Psoas muscle (tissue), 8 donors: ENCODE results near the gene HSP90AB1. TPM values are rescaled to one million over a fixed set of nuclear protein-coding genes. Genes with fewer than 3 reads are reported as not detected.

Experiments used
- ATAC-seq, 4 donors: fragments of 200-7000 bp; cut with Tn5 transposase; one replicate each; pipeline ENCODE4 v1.9.1; 2020; ENCODE audit warnings: moderate library complexity in 3 of 4, mild to moderate bottlenecking in 2 of 4
- DNase-seq, 2 donors: peaks; one replicate each; pipeline ENCODE4 v3.0.0-alpha.2; 2020
- H3K27ac ChIP-seq: fragments of 200-600 bp; one replicate; pipeline ENCODE4 v1.8.0; 2022
- H3K27me3 ChIP-seq, 3 donors: fragments of 200-600 bp in 1 of 3; one replicate each; pipeline versions ENCODE4 v1.6.1 to v1.8.0; 2013 to 2022; ENCODE audit warnings: low read length in 2 of 3, mild to moderate bottlenecking in 2 of 3, moderate library complexity in 1 of 3; ENCODE audit not compliant: insufficient read depth in 3 of 3
- H3K36me3 ChIP-seq, 2 donors: fragments of 200-600 bp in 1 of 2; one replicate each; pipeline versions ENCODE4 v1.6.1 to v1.8.0; 2013 to 2022; ENCODE audit warnings: low read depth in 1 of 2, mild to moderate bottlenecking in 1 of 2, moderate library complexity in 1 of 2; ENCODE audit not compliant: insufficient read depth in 1 of 2
- H3K4me1 ChIP-seq: fragments of 200-600 bp; one replicate; pipeline ENCODE4 v1.8.0; 2022
- H3K4me3 ChIP-seq: fragments of 200-600 bp; one replicate; pipeline ENCODE4 v1.8.0; 2022; ENCODE audit warnings: mild to moderate bottlenecking
- H3K9me3 ChIP-seq: fragments of 200-600 bp; one replicate; pipeline ENCODE4 v1.8.0; 2022
- CTCF ChIP-seq: fragments of 200-600 bp; IDR thresholded peaks from one replicate; pipeline ENCODE4 v1.8.0; 2022; ENCODE audit warnings: antibody characterized with exemption
- WGBS, 3 donors: extraction: QIAGEN DNeasy Blood & Tissue Kit; methylation state at CpG; one replicate each; pipeline versions ENCODE4 v1.1.6 to v1.1.7; 2013; 5-methylcytosine and 5-hydroxymethylcytosine counted together
- intact Hi-C, 2 donors: fragments of 100-400 bp; cut with DNase I; formaldehyde crosslinking; loops; one replicate each; pipeline versions ENCODE4 v1.11.0 to v1.14.2; 2022
- polyA plus RNA-seq, 3 donors: library from polyadenylated mRNA; stranded (reverse); fragments of 200-250 nt; gene quantifications; one replicate each; pipeline ENCODE4 v1.2.3, GENCODE V29; 2013
- total RNA-seq, 4 donors: library from RNA; stranded (reverse); fragmentation: NEBNext Ultra II Directional in 2 of 4; extraction: Animal tissue kit (Norgen Biotek cat#: 25700) in 2 of 4; gene quantifications; one replicate each; pipeline versions ENCODE4 v1.2.1 to v1.2.4, GENCODE V29; 2021 to 2023
- donor health status: healthy with polysubstance abuse.
- donor health status: DM: no; HTN: no; CAD: no; lungs with moderate emphysema.
- donor health status: Bipolar disorder and iron deficiency.
- donor health status: healthy.
- donor health status: DM: yes; HTN: yes; CAD: no.
- donor health status: DM: no; HTN: no; CAD: no.
- donor health status: DM: no; HTN: no; CAD: no.
- donor health status: DM: yes; HTN: yes; CAD: no.

Gene HSP90AB1
- total and polyA plus RNA-seq, 7 donors = 743 to 1,595 (median 1,150) TPM

DNA sequence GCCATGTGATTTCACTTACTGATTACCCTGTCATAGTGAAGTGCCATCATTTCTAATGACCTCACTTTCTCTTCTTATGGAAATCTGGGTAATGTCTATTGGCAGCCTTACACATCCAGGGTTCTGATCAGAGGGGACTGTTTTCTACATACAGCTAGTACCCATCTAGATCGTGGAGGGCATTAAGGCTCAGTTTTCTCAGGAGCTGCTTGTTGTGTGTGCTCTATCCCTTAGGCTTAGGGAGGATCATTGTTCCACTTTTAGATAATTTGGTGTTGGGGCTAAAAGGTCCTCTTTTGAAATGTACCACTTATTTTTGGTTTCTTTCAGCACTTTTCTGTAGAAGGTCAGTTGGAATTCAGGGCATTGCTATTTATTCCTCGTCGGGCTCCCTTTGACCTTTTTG is 3.8 kb downstream of the HSP90AB1 start:
- WGBS, 3 donors = 54 to 80% (median 59%) methylated on average over 3 of the region's 3 CpGs
- H3K4me1 ChIP-seq = peaks cover 43% of the 10 kb centered on the region
- no peak for DNase-seq
- H3K9me3 ChIP-seq = no peaks in the 10 kb centered on the region
- no peak for ATAC-seq
- intact Hi-C loops = no loop called here
- no peak for TF ChIP-seq CTCF
- H3K27ac ChIP-seq = peak overlapping the region; percentile 6
- H3K4me3 ChIP-seq = peak overlapping the region; percentile 23
- H3K36me3 ChIP-seq = peaks cover 20 to 79% of the 10 kb centered on the region in 2 donors
- H3K27me3 ChIP-seq = no peaks in the 10 kb centered on the region

- H3K27ac ChIP-seq = peak overlapping the region; percentile 6
- ATAC-seq (no peak), DNase-seq (no peak)
- H3K27me3 ChIP-seq = no peaks in the 10 kb centered on the region
- peaks cover 20 to 81% of the 10 kb centered on the region in 2 donors for H3K36me3 ChIP-seq
- intact Hi-C loops = no loop called here
- no peak overlapping the region for H3K4me3 ChIP-seq
- peaks cover 51% of the 10 kb centered on the region for H3K4me1 ChIP-seq
- no peak for TF ChIP-seq CTCF
- WGBS, 3 donors = 91 to 92% (median 92%) methylated on average over 14 of the region's 14 CpGs
- H3K9me3 ChIP-seq = no peaks in the 10 kb centered on the region
Measured at GRCh38 chr6:44251576-44252524, 4.9 kb downstream of the HSP90AB1 start.

- peaks cover 54% of the 10 kb centered on the region for H3K4me1 ChIP-seq
- ATAC-seq (no peak), DNase-seq (peak; percentile 32 to 54)
- WGBS, 3 donors = 63 to 70% (median 66%) methylated on average over 10 of the region's 10 CpGs
- H3K27me3 ChIP-seq = no peaks in the 10 kb centered on the region
- intact Hi-C loops = no loop called here
- no peaks in the 10 kb centered on the region for H3K9me3 ChIP-seq
- peaks cover 20 to 74% of the 10 kb centered on the region in 2 donors for H3K36me3 ChIP-seq
- TF ChIP-seq CTCF = peak; percentile 42
- H3K27ac ChIP-seq = peak overlapping the region; percentile 46
- H3K4me3 ChIP-seq = no peak overlapping the region
Measured at GRCh38 chr6:44253307-44254101, 6.6 kb downstream of the HSP90AB1 start.

DNA sequence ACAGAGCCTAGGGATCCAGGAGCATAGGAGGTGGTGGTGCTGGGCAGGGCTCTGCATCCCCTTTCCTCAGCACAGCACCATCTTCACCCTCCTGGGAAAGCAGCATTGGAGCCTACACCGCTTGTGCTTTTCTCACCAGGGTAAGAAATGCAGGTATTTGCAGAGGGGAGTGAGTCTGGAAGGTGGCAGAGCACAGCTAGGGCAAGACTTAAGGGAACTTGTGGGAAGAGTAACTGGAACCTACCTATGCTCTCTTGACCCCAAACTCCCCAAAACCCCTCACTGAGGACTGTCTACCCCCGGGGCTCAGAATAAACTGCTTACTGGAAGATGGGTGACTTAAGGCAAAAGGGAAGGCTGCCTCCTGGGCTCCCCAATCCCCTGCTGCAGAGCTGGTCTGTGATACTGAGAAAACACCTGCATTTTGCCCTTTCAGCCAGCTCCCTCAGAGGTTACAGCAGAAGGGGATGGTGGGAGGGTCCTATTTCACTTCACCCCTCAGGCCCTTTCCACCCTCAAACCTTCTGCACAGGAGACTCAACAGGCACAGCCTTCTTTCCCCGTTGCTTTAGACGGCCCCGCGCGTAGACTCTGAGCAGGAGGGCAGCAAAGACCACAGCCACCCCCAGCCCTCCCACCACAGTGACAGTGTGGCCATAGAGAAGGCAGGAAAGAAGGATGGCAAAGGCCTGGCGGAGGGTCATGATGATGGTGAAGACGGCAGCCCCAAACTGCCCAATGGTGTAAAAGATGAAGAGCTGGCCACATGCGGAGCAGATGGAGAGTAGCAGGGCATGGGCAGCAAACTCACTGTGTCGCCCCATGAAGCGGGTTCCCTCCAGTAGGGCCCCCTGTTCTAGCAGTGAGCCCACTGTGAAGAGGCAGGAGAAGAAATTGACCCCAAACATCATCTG is 7.5 kb downstream of the HSP90AB1 start:
- Histone ChIP-seq H3K27ac (peak overlapping the region; percentile 94), H3K9me3 (no peaks in the 10 kb centered on the region), H3K36me3 (peaks cover 15 to 65% of the 10 kb centered on the region in 2 donors), H3K4me3 (no peak overlapping the region), H3K4me1 (peaks cover 44% of the 10 kb centered on the region), H3K27me3 (no peaks in the 10 kb centered on the region)
- 62 to 71% (median 69%) methylated on average over 12 of the region's 12 CpGs for WGBS, 3 donors
- no peak for TF ChIP-seq CTCF
- peak in 1 of 2 donors; percentile 56 for DNase-seq
- ATAC-seq = peak in 3 of 4 donors; percentile 0 to 3 (median 1)
- intact Hi-C loops = no loop called here
